ENCODE results near the gene BRD1.

DNA sequence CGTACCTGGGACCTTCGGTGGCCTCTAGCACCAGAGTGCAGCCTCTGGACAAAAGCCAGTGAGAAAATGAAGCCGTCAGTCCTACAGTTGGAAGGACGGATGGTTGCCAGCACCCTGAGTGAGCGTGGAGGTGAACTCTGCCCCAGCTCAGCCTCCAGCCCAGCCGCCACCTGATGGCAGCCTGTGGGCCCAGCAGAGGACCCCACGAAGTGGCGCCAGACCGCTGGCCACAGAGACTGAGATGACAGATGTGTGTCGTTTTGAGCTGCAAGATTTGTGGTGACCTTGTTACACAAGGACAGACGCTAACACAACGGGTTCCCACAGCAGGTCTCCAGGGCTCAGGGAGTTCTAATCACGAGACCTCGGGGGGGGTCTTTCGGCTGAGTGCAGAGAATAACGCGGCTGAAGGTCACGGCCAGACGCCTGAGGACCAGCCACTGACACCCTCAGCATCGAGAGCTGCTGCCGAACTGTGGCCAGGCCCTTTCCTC lies 75.0 kb downstream of the BRD1 start:
- TF ChIP-seq EP300 (IDR thresholded peaks at IDR 0.05) (no peak), POLR2A (IDR thresholded peaks at IDR 0.05) (no peak)
